Natural killer cell treated with Interleukin-12 subunit alpha and Interleukin-12 subunit beta and Interleukin-15 and Interleukin-18, amount 100 ng/mL, for 72 hours (primary cell): Measurements from ENCODE around the gene AMDHD2. TPM values are rescaled to one million over a fixed set of nuclear protein-coding genes. Genes with fewer than 3 reads are reported as not detected.
"Not testable (repeated sequence)": the region's sequence is repeated elsewhere in the genome, so short reads cannot be mapped to it uniquely, and the experiment has no call there.

ENCODE experiments used
- ATAC-seq, 2 donors: fragments of 150-1000 bp; cut with Tn5 transposase in 1 of 2; sonication (Bioruptor Pico), chemical (Tn5 transposase) in 1 of 2; 2 replicates each; pipeline ENCODE4 v1.10.0; 2021
- DNase-seq: peaks from one replicate; pipeline ENCODE4 v3.0.0; 2022; ENCODE audit warnings: low spot score
- H3K27ac Mint-ChIP-seq, 2 donors: 1 replicate in 1 of 2; 2 replicates in 1 of 2; pipeline ENCODE4 v1.8.0; 2022; ENCODE audit warnings: mixed read lengths in 2 of 2, mild to moderate bottlenecking in 1 of 2, moderate library complexity in 1 of 2
- H3K27me3 Mint-ChIP-seq, 2 donors: 1 replicate in 1 of 2; 2 replicates in 1 of 2; pipeline ENCODE4 v1.8.0; 2022; ENCODE audit warnings: mixed read lengths in 2 of 2
- H3K36me3 Mint-ChIP-seq: one replicate; pipeline ENCODE4 v1.8.0; 2022; ENCODE audit warnings: mixed read lengths
- H3K4me1 Mint-ChIP-seq, 2 donors: 1 replicate in 1 of 2; 2 replicates in 1 of 2; pipeline ENCODE4 v1.8.0; 2022; ENCODE audit warnings: low read depth in 2 of 2, mixed read lengths in 2 of 2, mild to moderate bottlenecking in 1 of 2
- H3K4me3 Mint-ChIP-seq: one replicate; pipeline ENCODE4 v1.8.0; 2022; ENCODE audit warnings: mixed read lengths
- H3K9me3 Mint-ChIP-seq: 2 replicates; pipeline ENCODE4 v1.8.0; 2022; ENCODE audit warnings: mixed read lengths
- total RNA-seq, 2 donors: library from RNA; stranded (reverse); gene quantifications; one replicate each; pipeline ENCODE4 v1.2.3, GENCODE V29; 2022

The AMDHD2 gene
- total RNA-seq, 2 donors from 2014 or later, result 34.1 to 63.9 TPM

- not testable (repeated sequence) for DNase-seq, H3K36me3 Mint-ChIP-seq, H3K9me3 Mint-ChIP-seq, ATAC-seq, H3K4me3 Mint-ChIP-seq, H3K27ac Mint-ChIP-seq, H3K27me3 Mint-ChIP-seq, H3K4me1 Mint-ChIP-seq
These were observed 40.1 kb downstream of the AMDHD2 start for GRCh38 chr16:2560131-2560797.

- H3K27ac Mint-ChIP-seq, H3K36me3 Mint-ChIP-seq, H3K9me3 Mint-ChIP-seq, H3K4me3 Mint-ChIP-seq, H3K27me3 Mint-ChIP-seq, H3K4me1 Mint-ChIP-seq: not testable (repeated sequence)
- peak; percentile 86 for ATAC-seq
- peak; percentile 79 for DNase-seq
These were observed 40.6 kb downstream of the AMDHD2 start for GRCh38 chr16:2560798-2561133.

GRCh38 chr16:2567506-2567905, 47.3 kb downstream of the AMDHD2 start:
- not testable (repeated sequence) for H3K27ac Mint-ChIP-seq, ATAC-seq, H3K4me1 Mint-ChIP-seq, H3K4me3 Mint-ChIP-seq, DNase-seq, H3K9me3 Mint-ChIP-seq, H3K27me3 Mint-ChIP-seq, H3K36me3 Mint-ChIP-seq

GRCh38 chr16:2568573-2568972, 48.4 kb downstream of the AMDHD2 start:
- H3K4me1 Mint-ChIP-seq, H3K9me3 Mint-ChIP-seq, DNase-seq, H3K27ac Mint-ChIP-seq, H3K36me3 Mint-ChIP-seq, ATAC-seq, H3K4me3 Mint-ChIP-seq, H3K27me3 Mint-ChIP-seq: not testable (repeated sequence)

- H3K9me3 Mint-ChIP-seq, H3K4me1 Mint-ChIP-seq, ATAC-seq, H3K4me3 Mint-ChIP-seq, H3K36me3 Mint-ChIP-seq, DNase-seq, H3K27ac Mint-ChIP-seq, H3K27me3 Mint-ChIP-seq: not testable (repeated sequence)
These were observed 52.5 kb downstream of the AMDHD2 start for GRCh38 chr16:2572704-2573103.

GRCh38 chr16:2575839-2576238, 55.7 kb downstream of the AMDHD2 start:
- not testable (repeated sequence) for DNase-seq, H3K4me3 Mint-ChIP-seq, ATAC-seq, H3K27me3 Mint-ChIP-seq, H3K9me3 Mint-ChIP-seq, H3K36me3 Mint-ChIP-seq, H3K27ac Mint-ChIP-seq, H3K4me1 Mint-ChIP-seq

GRCh38 chr16:2577044-2577443, 56.9 kb downstream of the AMDHD2 start:
- ATAC-seq, H3K4me3 Mint-ChIP-seq, H3K36me3 Mint-ChIP-seq, H3K9me3 Mint-ChIP-seq, H3K27ac Mint-ChIP-seq, H3K27me3 Mint-ChIP-seq, DNase-seq, H3K4me1 Mint-ChIP-seq: not testable (repeated sequence)

- H3K27ac Mint-ChIP-seq, H3K4me1 Mint-ChIP-seq, DNase-seq, H3K36me3 Mint-ChIP-seq, H3K27me3 Mint-ChIP-seq, H3K9me3 Mint-ChIP-seq, ATAC-seq, H3K4me3 Mint-ChIP-seq: not testable (repeated sequence)
These were observed 58.7 kb downstream of the AMDHD2 start for GRCh38 chr16:2578905-2579304.

GRCh38 chr16:2580143-2580542, 60.0 kb downstream of the AMDHD2 start:
- DNase-seq, H3K4me3 Mint-ChIP-seq, H3K27me3 Mint-ChIP-seq, ATAC-seq, H3K27ac Mint-ChIP-seq, H3K36me3 Mint-ChIP-seq, H3K4me1 Mint-ChIP-seq, H3K9me3 Mint-ChIP-seq: not testable (repeated sequence)

GRCh38 chr16:2580818-2581217, 60.6 kb downstream of the AMDHD2 start:
- H3K4me1 Mint-ChIP-seq, H3K9me3 Mint-ChIP-seq, H3K36me3 Mint-ChIP-seq, H3K27ac Mint-ChIP-seq, DNase-seq, H3K4me3 Mint-ChIP-seq, ATAC-seq, H3K27me3 Mint-ChIP-seq: not testable (repeated sequence)

Other genes starting within 250 kb of the AMDHD2 start
- gene ABCA3, start 179.6 kb upstream of the AMDHD2 start, total RNA-seq, result 10 to 100 TPM in 1 of 2 donors, 1 to 10 TPM in 1; 7.3 to 14.9 TPM
- gene CCNF, start 90.9 kb upstream of the AMDHD2 start, total RNA-seq, result 10 to 100 TPM; 36.1 to 79.5 TPM
- 10 to 100 TPM in 1 of 2 donors, 1 to 10 TPM in 1; 8.6 to 39.0 TPM for gene TEDC2, start 60.3 kb upstream of the AMDHD2 start, total RNA-seq
- gene NTN3, start 49.1 kb upstream of the AMDHD2 start, total RNA-seq, result not detected
- gene TBC1D24, start 45.2 kb upstream of the AMDHD2 start, total RNA-seq, result 10 to 100 TPM; 22.0 to 39.9 TPM
- gene ATP6V0C, start 6.4 kb upstream of the AMDHD2 start, total RNA-seq, result 100 to 1,000 TPM; 103 to 146 TPM
- not detected for gene CEMP1, start 11.0 kb downstream of the AMDHD2 start, total RNA-seq
- gene PDPK1, start 17.6 kb downstream of the AMDHD2 start, total RNA-seq, result 10 to 100 TPM; 71.3 to 76.8 TPM
- gene KCTD5, start 162.2 kb downstream of the AMDHD2 start, total RNA-seq, result 10 to 100 TPM; 46.2 to 65.0 TPM
- gene PRSS27, start 199.9 kb downstream of the AMDHD2 start, total RNA-seq, result 1 to 10 TPM; 1.1 to 1.4 TPM
- gene SRRM2, start 232.3 kb downstream of the AMDHD2 start, total RNA-seq, result 1,000 to 10,000 TPM in 1 of 2 donors, 100 to 1,000 TPM in 1; 569 to 1,109 TPM